ENCODE results near the gene LUZP4.
"Not testable (repeated sequence)": the region's sequence is repeated elsewhere in the genome, so short reads cannot be mapped to it uniquely, and the experiment has no call there.

Gene LUZP4

GRCh38 chrX:115289465-115289864 lies at the start of gene LUZP4:
Gene LUZP4 (plus strand): TSS chrX:115289715. CDS start chrX:115289760, 45 bp downstream.
- no peak for DNase-seq

GRCh38 chrX:115251458-115252233 lies 37.9 kb upstream of the LUZP4 start:
- DNase-seq: no peak

- DNase-seq: no peak
These were observed 34.5 kb upstream of the LUZP4 start for GRCh38 chrX:115255003-115255402.

- no peak for DNase-seq
These were observed 31.8 kb upstream of the LUZP4 start for GRCh38 chrX:115257711-115258110.

- no peak for DNase-seq
These were observed 30.2 kb upstream of the LUZP4 start for GRCh38 chrX:115259238-115259875.

GRCh38 chrX:115260330-115260729 lies 29.2 kb upstream of the LUZP4 start:
- no peak for DNase-seq

- peak in 1 of 56 donors; percentile 0 for DNase-seq
These were observed 28.4 kb upstream of the LUZP4 start for GRCh38 chrX:115261148-115261547.

GRCh38 chrX:115264009-115264408 lies 25.5 kb upstream of the LUZP4 start:
- DNase-seq: no peak

GRCh38 chrX:115266300-115266699 lies 23.2 kb upstream of the LUZP4 start:
- DNase-seq: no peak

- no peak for DNase-seq
These were observed 21.1 kb upstream of the LUZP4 start for GRCh38 chrX:115268421-115268820.

- no peak for DNase-seq
These were observed 20.3 kb upstream of the LUZP4 start for GRCh38 chrX:115269051-115269683.

- DNase-seq: no peak
These were observed 4.6 kb upstream of the LUZP4 start for GRCh38 chrX:115284877-115285276.

GRCh38 chrX:115297189-115297588 lies 7.7 kb downstream of the LUZP4 start:
- no peak for DNase-seq

- DNase-seq: no peak
These were observed 21.6 kb downstream of the LUZP4 start for GRCh38 chrX:115311139-115311538.

- DNase-seq: peak in 35 of 56 donors; percentile 0 to 65 (median 4)
These were observed 22.1 kb downstream of the LUZP4 start for GRCh38 chrX:115311601-115312001.

- no peak for DNase-seq
These were observed 28.6 kb downstream of the LUZP4 start for GRCh38 chrX:115318139-115318538.

GRCh38 chrX:115322375-115322774 lies 32.9 kb downstream of the LUZP4 start:
- no peak for DNase-seq

- peak in 24 of 56 donors; percentile 0 to 45 (median 2) for DNase-seq
These were observed 34.7 kb downstream of the LUZP4 start for GRCh38 chrX:115324194-115324593.

- DNase-seq: not testable (repeated sequence)
These were observed 39.8 kb downstream of the LUZP4 start for GRCh38 chrX:115329282-115329681.

- peak in 39 of 56 donors; percentile 0 to 36 (median 6) for DNase-seq
These were observed 41.1 kb downstream of the LUZP4 start for GRCh38 chrX:115330498-115331168.

GRCh38 chrX:115332832-115333231 lies 43.3 kb downstream of the LUZP4 start:
- DNase-seq: no peak

GRCh38 chrX:115333446-115333845 lies 43.9 kb downstream of the LUZP4 start:
- no peak for DNase-seq
